COR-L47 (cell line): ENCODE data around the gene MRGPRF.

Experiments
- DNase-seq: peaks from one replicate; lab custom pipeline; 2025; lab: John Stamatoyannopoulos, UW

The MRGPRF gene

DNA sequence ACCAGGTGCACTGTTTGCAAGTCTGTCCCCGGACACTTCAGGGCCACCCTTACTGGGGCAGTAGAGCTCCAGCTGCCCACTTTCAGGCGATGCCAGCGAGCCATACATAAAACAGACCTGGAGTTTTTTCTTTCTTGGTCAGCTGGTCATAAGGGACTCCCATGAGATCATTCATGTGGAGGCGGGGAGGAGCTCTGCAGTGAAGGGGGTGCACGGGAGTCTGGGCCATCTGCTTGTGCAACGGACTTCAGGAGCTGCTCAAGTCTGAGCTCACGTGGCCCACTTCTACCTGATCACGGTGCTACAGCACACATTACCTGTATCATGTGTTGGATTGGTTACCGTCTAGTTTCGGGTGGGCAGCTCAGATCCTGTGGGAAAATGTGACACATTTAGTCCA, 9.2 kb upstream of the MRGPRF start:
- no peak for DNase-seq

DNA sequence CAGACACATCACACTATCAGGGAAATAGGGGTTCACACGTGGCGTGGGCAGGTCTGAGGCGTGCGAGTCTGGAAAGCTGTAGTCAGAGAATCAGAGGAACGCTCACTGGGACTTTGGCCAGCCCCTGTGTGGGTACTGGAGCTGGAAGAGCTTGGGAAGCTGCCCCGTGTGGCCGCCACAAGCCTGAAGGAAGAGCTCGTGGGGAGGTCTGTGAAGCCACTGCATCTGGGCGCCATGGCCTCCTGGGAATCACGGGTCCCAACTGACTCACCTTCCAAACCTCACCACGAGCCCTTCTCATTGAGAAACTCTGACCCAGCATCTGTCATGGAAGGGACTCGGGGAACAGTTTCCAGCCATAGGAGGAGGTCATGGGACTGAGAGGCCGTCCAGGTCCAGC, 5.9 kb upstream of the MRGPRF start:
- no peak for DNase-seq

DNA sequence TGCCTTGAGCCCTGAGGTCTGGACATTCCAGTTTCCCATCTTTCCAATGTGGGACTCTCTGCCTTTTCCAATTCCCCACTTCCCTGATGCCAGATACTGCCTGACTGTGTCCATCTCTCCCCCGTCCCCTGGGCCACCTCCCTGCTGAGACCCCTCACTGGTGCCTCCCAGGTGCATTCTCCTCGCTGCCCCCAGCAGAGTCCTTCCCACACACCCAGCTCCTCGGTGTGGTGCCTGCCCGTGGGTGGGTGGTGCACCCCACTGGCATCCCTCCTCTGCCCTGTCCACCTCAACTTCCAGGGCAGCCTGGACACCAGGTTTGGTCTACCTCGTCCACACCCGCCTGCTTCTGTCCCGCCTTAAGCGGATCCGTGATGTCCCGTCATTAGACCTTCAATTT, 4.9 kb upstream of the MRGPRF start:
- no peak for DNase-seq

DNA sequence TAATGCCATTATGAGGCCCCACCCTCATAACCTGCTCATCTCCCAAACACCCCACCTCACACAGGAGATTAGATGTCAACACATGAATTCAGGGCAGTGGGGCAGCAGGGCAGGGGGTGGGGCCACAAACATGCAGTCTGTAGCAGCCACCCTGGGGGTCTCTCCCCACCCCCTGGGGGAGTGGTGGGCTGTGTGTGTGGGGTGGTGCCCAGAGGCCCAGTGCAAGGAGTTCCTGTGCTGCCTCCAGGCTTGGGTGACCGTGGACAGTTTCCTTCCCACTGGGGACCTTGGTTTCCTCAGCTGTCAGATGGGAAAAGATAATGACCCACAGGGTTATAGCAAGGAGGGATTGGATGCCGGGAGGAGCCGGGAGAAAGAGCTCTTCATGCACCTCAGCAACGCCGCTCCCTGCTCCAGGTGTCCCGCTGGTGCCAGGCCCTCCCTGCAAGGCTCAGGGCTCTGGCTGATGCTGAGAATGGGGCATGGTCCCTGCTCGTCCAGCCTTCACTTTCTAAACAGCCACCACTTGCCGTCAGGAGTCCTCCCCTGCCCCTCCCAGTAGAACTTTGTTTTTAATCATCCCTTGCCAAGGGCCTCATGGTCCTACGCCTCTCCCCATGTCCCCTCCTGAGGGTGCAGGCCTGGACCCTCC, 2.0 kb upstream of the MRGPRF start:
- no peak for DNase-seq

DNA sequence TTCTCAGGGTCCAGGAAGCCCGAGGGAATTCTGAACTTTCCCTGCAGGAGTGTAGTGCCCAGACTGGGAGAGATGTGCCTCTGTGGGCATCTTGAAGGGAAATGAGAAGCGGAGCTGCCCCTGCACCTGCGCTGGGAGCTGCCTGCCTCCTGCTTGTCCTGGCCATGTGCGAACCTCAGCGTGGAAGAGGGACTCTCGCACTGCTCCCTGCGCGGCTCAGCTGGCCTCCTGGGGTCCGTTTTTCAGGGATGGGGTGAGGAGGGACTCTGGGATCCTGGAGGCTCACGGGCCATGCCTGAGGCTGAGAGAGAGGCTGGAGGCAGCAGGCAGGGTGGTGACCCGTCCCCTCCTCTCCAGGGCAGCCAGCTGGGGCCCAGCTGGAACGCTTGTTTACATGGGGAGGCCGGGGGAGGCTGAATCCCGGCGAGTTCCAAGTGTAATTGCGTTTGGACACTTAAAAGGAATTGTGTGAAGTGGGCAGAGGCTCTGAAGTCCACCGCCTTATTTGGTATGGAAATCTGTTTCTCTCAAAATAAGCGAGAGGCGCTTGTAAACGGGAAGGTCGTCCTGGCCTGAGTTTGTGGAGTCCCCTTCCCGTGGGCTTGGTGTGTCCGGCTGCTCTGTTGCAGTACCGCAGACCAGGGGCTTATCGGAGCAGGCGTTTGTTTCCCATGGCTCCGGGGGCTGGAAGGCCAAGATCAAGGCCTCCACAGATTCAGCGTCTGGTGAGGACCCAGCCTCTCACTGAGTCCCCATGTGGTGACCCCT, 1.2 kb upstream of the MRGPRF start:
- DNase-seq: peak; percentile 20

DNA sequence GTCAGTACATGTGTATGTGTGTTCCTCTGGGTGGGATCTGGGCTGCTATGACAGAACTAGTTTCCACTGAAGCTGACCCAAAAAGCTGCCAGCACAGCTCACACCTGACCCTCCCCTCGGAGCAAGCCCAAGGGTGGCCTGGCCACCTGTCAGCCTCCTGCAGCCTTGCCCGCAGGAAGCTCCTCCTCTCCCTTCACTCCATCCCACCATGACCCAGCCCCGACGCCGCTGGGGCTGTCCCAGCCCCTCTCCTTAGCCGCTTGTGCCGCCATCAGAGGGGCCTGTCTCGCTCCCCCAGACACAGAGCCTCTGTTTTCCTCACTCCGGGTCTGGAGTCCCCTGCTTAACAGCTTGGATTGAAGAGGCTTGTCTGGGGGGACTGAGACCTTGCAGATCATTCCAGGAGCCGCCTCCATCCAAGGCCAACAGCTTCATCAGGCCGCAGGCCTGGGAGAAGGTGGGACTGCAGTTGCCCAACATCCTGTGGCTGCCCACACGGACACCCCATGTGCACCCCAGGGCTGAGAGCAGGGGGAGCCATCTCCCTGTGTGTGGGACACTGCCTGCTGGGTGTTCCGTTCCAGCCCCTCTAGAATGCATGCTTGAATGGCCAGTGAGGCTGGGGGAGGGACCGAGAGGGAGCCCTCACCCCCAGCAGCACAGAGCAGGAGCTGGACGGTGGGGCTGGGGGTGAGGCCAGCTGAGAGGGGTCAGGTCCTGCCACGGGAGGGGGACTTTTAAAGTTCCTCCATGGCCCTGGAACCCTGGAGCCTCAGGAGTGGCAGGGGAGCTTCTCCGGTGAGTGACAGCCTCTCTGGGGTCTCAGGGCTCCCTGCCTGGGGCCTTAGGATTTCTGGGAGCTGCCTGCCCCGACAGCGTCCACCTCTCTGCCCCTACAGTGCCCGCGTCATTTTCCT, 696 bp downstream of the MRGPRF start:
- no peak for DNase-seq

DNA sequence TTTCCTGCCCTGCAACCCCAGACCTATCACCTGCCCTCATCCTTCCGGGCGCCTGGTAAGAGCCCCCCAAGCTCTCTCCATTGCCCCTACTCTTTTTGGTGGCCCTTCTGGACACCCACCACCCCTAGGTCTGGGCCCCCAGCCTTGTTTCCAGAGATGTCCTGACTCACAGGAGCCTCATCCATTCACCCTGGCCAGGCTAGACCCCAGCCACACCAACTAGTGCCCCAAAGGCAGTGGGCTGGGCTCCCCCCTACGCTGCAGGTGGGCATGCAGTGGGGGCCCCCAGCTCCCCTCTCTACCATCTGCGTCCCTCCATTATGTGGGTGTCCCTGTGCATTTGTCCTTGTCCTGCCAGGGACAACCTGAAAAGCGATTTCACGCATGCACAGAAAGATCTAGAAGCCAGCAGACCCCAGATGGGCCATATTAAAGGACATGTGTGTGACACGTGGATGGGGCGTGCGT, 1.4 kb downstream of the MRGPRF start:
- no peak for DNase-seq

DNA sequence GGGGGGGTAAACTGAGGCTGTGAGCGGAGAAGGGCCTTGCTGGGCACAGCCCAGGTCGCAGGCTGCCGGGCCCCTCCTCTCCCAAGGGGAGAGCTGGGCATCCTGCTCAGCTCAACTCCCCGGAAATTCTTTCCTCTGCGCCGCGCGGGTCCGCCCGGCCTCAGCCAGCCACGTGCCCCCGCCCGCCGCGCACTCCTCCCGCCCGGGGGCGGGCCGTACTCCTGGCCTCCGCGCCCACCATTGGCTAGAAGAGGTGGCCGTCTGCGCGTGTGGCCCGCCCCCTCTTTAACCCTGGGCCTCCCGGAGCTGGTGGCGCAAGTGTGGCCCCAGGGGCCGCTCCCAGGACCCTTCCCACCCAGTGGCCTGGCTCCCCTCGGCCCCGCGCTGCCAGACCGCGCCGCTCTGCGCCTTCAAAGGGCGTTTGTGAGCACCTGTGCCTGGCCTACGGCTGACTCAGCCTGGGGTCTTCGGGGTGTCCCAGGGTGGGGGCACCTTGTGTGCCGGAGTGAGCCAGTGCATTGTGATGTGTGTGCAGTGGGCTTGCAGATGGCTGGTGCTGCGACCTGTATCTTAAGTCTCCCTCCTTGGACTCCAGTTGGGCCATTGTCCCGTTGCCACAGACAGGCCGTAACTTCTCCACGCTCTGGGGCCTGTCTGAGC, 2.0 kb downstream of the MRGPRF start:
- DNase-seq: peak; percentile 42

DNA sequence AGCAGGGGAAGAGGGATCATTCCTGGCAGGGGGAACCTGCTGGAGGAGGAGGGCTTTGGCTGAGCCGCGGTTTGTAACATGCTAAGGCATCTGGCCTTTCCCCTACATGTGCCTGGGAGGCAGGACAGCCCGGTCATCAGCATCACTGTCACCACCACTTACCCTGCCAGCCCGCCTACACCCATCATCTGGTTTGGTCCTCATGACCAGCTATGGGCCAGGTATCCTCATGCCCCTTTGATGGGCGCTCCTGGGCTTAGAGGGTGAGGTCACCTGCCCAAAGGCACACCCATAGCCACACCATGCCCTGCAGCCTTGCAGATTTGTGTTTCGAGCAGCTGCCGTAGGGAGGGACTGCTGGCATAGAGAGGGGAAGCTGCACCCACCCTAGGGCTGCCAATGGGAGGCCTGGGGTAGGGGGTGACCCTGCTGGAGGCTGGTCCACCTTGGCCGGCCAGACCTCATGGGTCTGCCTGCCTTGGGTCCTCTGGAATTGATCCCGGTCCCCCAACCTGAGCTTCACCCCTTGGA, 2.6 kb downstream of the MRGPRF start:
- no peak for DNase-seq

DNA sequence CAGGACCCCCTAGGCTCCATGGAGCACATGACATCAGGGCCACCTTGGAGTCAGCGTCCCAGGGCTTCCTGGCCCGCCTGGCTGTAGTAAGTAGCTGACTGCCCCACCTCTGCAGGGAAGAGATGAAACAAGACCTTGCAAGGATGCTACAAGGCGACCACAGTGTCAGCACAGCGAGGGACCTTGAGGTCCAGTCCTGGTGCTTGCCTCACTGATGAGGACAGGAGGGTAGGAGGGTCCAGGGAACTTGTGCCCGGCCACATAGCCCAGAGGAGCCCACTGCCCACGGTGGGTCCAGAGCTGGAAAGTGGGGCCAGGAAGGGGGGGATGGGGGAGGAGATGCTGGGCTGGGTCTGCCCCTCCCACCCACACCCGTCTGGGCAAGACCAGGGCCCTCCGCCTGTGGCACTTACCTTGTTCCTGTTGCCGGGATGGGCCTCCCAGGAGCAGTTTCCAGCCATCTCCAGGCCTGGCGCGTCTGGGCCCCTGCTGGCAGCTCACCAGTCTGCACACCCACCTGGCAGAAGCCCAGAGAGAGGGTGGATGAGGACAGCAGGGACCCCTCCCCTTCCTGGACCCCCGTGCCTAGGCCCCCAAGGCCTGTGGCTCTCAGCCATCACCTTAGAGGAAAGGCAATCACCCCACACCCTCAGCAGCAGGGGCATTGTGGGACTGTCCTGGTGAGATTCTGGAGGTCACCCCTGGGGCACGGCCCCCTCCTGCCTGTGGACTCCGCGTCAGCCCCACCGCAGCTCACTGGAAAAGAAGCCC, 3.4 kb downstream of the MRGPRF start:
- no peak for DNase-seq

DNA sequence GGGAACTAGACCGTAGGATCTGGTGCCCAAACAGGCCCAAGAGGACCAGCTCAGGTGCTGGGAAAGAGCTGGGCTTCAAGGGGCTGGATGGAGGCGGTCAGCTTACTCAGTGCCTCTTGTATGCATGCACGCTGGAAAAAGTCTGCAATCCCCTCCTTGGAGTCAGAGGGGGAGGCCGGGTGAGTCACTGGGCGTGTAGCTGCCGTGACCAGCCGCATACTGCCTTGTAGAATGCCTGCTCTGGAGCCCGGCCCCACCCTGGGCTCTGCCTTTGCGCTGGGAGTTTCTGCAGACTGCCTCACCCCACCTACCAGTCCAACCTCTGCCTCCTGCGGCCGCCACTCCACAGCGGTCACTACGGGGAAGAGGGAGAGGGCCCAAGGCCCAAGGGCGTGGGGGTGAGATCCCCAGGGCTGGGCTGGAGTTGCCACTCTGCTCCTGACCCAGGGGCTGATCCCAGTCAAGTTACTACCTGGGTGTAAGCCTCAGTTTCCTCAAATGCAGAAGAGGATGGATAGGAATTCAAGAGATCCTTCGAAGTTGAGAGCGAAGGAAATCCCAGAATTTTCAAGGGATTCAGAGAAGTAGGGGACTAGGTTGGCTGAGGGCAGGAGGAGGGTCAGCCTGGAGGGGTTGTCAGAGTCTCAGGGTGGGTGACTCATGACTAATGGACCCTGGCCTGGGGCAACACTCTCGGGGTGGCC, 4.2 kb downstream of the MRGPRF start:
- DNase-seq: no peak

DNA sequence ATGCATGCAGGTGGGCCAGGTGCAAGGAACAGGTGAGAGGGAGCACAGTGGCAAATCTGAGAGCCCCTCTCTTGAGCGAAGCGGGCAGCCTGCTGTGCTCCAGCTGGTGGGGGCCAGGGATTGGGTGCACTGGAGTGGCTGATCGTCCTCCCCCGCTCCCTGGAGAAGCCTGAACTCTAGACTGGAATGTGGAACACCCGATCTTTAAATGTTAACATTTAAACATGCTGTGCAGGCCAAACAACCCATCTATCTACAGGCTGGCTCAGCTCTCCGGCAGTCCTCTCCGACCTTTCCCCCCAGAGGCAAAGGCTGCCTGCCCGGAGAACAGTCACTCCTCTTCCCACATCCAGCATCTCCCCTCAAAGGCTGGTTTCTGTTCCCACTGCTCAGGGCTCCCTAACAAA, 5.1 kb downstream of the MRGPRF start:
- DNase-seq: no peak

DNA sequence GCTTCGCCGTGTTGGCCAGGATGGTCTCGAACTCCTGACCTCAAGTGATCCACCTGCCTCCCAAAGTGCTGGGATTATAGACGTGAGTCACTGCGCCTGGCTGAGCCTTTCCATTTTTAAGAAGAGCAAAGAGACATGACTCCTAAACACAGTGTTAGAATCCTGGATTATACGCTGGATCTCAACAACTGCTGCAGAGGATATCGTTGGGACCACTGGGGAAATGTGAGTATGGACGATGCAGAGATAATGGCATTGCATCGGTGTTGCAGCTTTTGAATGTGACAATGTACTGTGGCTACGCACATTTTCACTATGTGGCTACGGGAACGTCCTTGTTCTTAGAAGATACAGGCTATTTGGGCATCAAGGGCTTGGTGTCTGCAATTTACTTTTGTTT, 6.2 kb downstream of the MRGPRF start:
- DNase-seq: no peak

DNA sequence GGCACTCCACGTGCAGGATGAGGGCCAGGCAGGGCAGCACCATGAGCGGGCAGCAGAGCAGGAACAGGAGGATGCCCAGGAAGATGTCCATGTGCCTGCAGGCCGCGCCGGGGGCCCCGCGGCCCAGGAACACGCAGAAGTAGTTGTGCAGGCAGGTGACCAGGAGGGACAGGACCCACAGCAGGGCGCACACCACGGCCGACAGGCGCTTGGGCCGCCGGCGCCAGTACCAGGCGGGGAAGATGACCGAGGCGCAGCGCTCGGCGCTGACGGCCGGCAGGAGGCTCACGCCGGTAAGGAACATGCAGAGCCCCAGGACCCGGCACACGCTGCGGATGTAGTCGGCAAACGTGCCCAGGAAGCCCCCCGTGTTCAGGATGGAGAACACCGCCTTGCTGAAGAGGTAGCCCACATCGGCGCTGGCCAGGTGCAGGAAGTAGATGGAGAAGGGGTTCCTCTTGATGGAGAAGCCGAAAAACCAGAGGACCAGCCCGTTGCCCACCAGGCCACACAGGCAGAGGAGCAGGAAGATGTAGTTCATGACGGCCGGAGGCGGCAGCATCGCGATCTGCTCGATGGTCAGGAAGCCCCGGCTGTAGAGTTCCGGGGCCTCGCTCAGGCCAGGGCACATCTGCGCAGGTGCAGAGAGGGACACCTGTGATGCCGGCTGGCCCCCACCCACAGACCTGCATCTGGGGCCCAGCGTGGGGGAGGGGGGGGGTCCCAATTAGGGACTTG, 7.2 kb downstream of the MRGPRF start:
- no peak for DNase-seq

DNA sequence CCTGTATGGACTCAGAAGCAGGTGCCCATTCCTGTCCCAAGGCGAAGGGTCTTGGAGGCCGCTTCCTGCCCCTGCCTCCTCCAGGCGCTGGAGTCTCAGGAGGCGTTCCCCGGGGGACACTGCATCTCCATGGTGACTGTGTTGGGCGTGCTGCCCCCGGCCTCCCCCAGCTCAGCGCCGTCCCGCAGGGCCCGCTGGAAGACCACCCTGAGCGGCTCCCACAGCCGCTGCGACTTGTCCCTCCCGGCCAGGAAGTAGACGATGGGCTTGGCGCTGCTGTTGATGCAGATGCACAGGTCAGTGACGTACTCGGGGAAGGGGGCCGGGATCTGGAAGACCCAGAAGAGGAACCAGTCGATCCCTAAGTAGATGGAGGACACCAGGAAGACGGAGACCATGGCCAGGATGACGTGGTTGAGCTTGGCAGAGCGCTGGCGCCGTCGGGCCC, 7.8 kb downstream of the MRGPRF start:
- no peak for DNase-seq

DNA sequence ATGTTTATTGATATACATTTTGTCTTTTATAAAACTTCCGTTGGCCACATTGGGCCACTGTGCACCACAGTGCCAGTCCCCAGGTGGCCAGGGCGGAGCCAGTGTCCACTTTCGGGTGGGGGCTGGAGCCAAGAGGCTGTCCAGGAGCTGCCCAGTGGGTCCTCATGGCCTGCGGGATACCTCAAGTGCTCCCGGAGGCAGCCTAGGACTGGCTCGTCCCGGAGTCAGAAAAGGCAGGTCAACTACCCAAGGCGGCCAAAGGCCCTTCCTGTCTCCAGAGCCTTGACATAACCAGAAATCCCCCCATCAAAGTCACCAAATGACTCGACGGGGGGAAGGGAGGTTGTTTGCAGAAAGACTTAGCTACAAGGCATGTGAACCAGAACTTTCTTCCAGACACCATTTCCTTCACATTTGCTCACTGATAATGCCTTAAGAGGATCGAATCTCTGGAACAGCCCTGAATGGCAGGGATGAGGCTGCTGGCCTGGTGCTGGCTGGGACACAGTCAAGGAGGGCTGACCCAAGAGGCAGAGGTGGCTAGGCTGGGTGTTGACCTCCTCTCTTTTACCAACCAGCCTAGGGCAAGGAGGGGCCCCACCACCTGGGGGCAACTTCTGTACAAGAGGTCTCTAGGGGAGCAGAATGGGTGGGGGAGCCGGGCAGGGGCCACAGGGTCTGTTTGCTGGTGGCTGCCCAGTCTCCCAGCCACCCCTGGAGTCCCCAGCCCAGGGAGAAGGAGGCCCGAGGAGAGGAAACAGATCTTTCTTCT, 8.4 kb downstream of the MRGPRF start:
- no peak for DNase-seq

DNA sequence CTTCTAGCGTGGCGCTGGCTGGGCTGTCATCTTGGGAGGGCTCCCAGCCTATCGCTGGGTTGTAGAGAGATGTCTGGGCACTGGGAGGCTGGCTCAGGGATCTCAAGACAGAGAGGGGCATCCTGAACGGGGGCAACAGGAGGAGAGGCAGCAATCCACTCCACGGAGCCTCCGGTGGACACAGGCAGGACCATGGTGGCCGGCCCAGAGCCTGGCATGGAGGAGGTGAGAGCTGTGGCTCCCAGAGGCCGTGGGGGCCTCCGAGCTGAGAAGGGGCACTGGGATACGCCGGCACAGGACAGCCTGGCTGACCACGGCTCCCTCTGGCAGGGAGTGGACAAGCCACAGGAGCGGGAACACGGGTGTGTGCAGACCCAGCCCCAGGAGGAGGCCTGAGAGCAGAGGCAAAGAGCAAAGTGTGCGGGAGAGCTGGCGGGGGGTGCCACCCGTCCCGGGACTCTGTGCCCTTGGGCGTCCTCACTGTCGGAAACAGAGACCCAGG, 9.1 kb downstream of the MRGPRF start:
- no peak for DNase-seq

DNA sequence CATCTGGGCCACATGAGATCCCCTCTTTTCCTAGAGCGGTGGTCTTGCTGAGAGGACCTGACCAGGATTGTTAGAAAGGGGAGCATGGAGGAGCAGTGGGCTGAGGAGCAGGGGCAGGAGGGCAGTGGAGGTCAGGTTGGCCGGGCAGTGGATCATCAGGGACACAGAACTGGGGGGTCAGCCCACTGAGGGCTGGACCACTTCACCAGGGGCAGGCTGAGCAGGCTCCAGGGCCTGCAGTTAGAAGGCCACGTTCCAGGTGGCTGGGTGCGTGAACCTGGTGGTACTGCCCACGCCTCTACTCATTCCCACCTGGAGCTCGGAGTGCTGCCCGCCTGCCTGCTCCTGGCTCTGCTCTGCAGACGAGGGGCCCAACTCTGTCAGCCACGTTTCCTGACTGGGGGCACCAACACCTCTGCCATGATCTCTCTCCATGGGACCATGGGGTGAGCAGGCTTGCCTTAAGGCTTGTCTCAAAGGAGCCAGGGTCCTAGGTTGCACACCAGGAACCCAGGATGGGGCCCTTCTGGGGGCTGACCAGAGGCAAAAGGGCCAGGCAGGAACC, 9.7 kb downstream of the MRGPRF start:
- DNase-seq: no peak
